OCI-LY3 (cell line): ENCODE data around the gene BACE2.

Experiments
- H2AFZ ChIP-seq: fragments of 200-600, 300-600 bp; shearing (Covaris generic); 2 replicates; pipeline ENCODE4 v1.6.0; 2014; ENCODE audit warnings: antibody characterized with exemption, low read depth, low read length
- H3K27ac ChIP-seq: fragments of 200-600, 300-600 bp; sonication (generic); 2 replicates; pipeline ENCODE4 v1.5.1; 2014; ENCODE audit warnings: mild to moderate bottlenecking, low read length, moderate library complexity, mixed read lengths
- H3K27me3 ChIP-seq: fragments of 200-600, 300-600 bp; sonication (generic); 2 replicates; pipeline ENCODE4 v1.6.1; 2014; ENCODE audit warnings: low read depth, low read length, mixed read lengths
- H3K36me3 ChIP-seq: fragments of 200-600, 300-600 bp; sonication (generic); replicated peaks from 2 replicates; pipeline ENCODE3; 2014; ENCODE audit warnings: low read depth, low read length, mixed read lengths
- H3K4me1 ChIP-seq: fragments of 300-600, 200-600 bp; sonication (generic); 2 replicates; pipeline ENCODE4 v1.6.1; 2014; ENCODE audit warnings: low read length, mixed read lengths
- H3K4me2 ChIP-seq: fragments of 200-600, 300-600 bp; sonication (generic); 2 replicates; pipeline ENCODE4 v1.6.1; 2014; ENCODE audit warnings: low read length, mixed read lengths
- H3K4me3 ChIP-seq: fragments of 300-600, 200-600 bp; sonication (generic); 2 replicates; pipeline ENCODE4 v1.5.1; 2014; ENCODE audit warnings: antibody characterized with exemption, mild to moderate bottlenecking, low read length, moderate library complexity
- H3K79me2 ChIP-seq: fragments of 300-600, 200-600 bp; shearing (Covaris generic); 2 replicates; pipeline ENCODE4 v1.6.1; 2014; ENCODE audit warnings: mild to moderate bottlenecking, low read length, mixed read lengths
- H3K9ac ChIP-seq: fragments of 300-600, 200-600 bp; shearing (Covaris generic); 2 replicates; pipeline ENCODE4 v1.6.0; 2014; ENCODE audit warnings: mild to moderate bottlenecking, low read length, moderate library complexity
- H3K9me3 ChIP-seq: fragments of 200-600, 300-600 bp; shearing (Covaris generic); 2 replicates; pipeline ENCODE4 v1.6.1; 2014; ENCODE audit warnings: low read length, mixed read lengths; ENCODE audit not compliant: insufficient read depth
- H4K20me1 ChIP-seq: fragments of 200-600, 300-600 bp; sonication (generic); 2 replicates; pipeline ENCODE4 v1.6.1; 2016; ENCODE audit warnings: low read length, mixed read lengths; ENCODE audit not compliant: insufficient read depth
- CTCF ChIP-seq: fragments of 200-600, 300-600 bp; sonication (generic); IDR thresholded peaks from 2 replicates; pipeline ENCODE4 v1.5.1; 2014; ENCODE audit warnings: antibody characterized with exemption, low read length, low read depth
- EZH2phosphoT487 ChIP-seq: fragments of 200-600 bp; shearing (Covaris generic); IDR thresholded peaks from 2 replicates; pipeline ENCODE4 v1.6.1; 2018; ENCODE audit warnings: antibody characterized with exemption, mixed run types, low read depth

The BACE2 gene

DNA sequence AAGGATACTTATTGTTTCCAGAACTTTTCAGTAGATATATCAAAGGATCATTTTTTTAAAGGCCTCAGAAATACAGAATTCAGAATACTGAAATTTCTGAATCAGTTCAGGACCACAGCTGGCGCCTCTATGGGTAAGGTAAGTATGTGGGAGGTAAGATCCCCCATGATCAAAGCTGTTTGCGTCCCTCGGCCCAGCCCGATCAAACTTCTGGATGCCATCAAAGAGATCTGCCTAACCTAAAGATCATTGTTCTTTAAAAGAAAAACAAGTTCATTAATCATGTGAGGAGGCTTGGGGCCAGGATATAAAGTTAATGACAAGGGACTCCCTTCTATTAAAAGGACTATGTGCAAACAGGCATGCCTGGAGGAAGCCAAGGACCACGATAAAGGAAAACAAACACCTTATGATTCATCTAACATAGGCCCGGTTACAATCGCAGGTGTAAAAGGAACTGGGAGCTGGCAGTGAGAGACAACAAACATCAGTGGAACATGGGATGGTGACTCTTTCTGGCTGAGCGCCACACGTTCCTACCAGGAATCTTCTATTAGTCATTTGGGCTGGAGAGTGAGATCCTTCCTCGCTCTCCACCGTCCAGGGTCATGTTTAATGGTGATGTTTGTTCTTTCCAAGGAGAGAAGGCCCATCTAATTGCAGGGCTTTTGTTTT, 2.8 kb upstream of the BACE2 start:
- TF ChIP-seq EZH2phosphoT487 (no peak), CTCF (no peak)
- Histone ChIP-seq H3K27me3 (no peaks in the 10 kb centered on the region), H3K4me2 (no peak overlapping the region)

GRCh38 chr21:41166884-41167283, 1.1 kb upstream of the BACE2 start:
- H3K79me2 ChIP-seq = no peaks in the 10 kb centered on the region
- H3K9ac ChIP-seq = no peak overlapping the region
- TF ChIP-seq CTCF (no peak), EZH2phosphoT487 (no peak)
- no peak overlapping the region for H3K27ac ChIP-seq
- H3K36me3 ChIP-seq = no peaks in the 10 kb centered on the region
- H4K20me1 ChIP-seq = no peaks in the 10 kb centered on the region
- no peak overlapping the region for H3K4me2 ChIP-seq
- no peaks in the 10 kb centered on the region for H3K4me1 ChIP-seq
- no peak overlapping the region for H2AFZ ChIP-seq
- H3K9me3 ChIP-seq = no peaks in the 10 kb centered on the region
- no peak overlapping the region for H3K4me3 ChIP-seq
- H3K27me3 ChIP-seq = no peaks in the 10 kb centered on the region

More for the DNA sequence above, 2.8 kb upstream of the BACE2 start:
- H4K20me1 ChIP-seq = no peaks in the 10 kb centered on the region
- H3K9me3 ChIP-seq = no peaks in the 10 kb centered on the region
- no peaks in the 10 kb centered on the region for H3K4me1 ChIP-seq
- H3K79me2 ChIP-seq = no peaks in the 10 kb centered on the region
- H3K9ac ChIP-seq = no peak overlapping the region
- H3K27ac ChIP-seq = no peak overlapping the region
- H2AFZ ChIP-seq = no peak overlapping the region
- H3K36me3 ChIP-seq = no peaks in the 10 kb centered on the region
- no peak overlapping the region for H3K4me3 ChIP-seq

DNA sequence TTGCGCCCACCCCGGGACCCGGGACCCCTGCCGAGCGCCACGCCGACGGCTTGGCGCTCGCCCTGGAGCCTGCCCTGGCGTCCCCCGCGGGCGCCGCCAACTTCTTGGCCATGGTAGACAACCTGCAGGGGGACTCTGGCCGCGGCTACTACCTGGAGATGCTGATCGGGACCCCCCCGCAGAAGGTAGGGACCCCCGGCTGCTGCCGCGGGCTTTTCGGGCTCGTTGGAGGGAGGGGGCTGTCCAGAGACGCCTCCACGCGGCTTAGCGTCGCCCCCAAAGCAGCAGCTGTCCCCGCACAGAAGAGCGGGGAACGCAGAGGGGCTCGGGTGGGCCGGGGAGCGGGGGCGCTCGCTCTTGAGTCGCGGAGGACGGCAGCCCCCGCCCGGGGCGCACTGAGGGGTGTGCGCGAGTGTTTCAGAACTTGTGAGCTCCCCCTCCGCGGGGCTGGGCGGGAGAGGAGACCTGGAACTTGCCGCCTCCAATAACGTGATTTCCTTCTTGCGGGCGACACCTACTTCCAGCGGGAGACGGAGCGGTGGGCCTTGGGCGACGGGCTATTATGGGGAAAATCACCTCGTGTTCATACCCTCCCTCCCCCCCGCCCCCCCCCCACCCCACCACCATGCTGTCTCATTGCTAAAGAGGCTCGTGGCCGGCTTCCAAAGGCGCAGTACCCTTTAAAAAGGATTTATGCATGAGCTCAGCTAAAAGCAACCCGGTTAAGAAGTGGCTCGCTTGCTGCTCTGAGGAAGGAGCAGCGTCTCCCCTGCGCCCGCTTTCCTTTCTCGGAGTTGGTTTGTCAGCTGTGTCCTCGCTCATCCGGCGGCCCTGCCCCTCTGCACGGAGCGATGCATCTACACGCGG, 664 bp downstream of the BACE2 start:
- Histone ChIP-seq H3K4me2 (no peak overlapping the region), H3K4me1 (no peaks in the 10 kb centered on the region), H2AFZ (no peak overlapping the region), H3K36me3 (no peaks in the 10 kb centered on the region), H3K9me3 (no peaks in the 10 kb centered on the region), H3K9ac (no peak overlapping the region), H3K79me2 (no peaks in the 10 kb centered on the region), H3K4me3 (no peak overlapping the region), H4K20me1 (no peaks in the 10 kb centered on the region), H3K27me3 (no peaks in the 10 kb centered on the region), H3K27ac (no peak overlapping the region)
- TF ChIP-seq CTCF = no peak
- no peak for TF ChIP-seq EZH2phosphoT487

- no peak overlapping the region for H3K9ac ChIP-seq
- no peaks in the 10 kb centered on the region for H3K9me3 ChIP-seq
- no peaks in the 10 kb centered on the region for H3K27me3 ChIP-seq
- no peaks in the 10 kb centered on the region for H3K4me1 ChIP-seq
- no peaks in the 10 kb centered on the region for H3K79me2 ChIP-seq
- no peak for TF ChIP-seq CTCF
- no peak overlapping the region for H2AFZ ChIP-seq
- H3K27ac ChIP-seq = no peak overlapping the region
- H4K20me1 ChIP-seq = no peaks in the 10 kb centered on the region
- H3K4me3 ChIP-seq = no peak overlapping the region
- H3K36me3 ChIP-seq = no peaks in the 10 kb centered on the region
- H3K4me2 ChIP-seq = no peak overlapping the region
Observed at GRCh38 chr21:41169258-41169576, 1.3 kb downstream of the BACE2 start.
